Subcutaneous adipose tissue (tissue), 4 donors: Measurements from ENCODE around the gene IL1RAPL1. TPM values are rescaled to one million over a fixed set of nuclear protein-coding genes. Genes with fewer than 3 reads are reported as not detected.

Source experiments
- CTCF ChIP-seq: fragments of 450-650 bp; IDR thresholded peaks from one replicate; pipeline ENCODE4 v1.5.1; 2016; ENCODE audit warnings: low read depth, mild to moderate bottlenecking, control low read depth, antibody characterized with exemption, moderate library complexity
- total RNA-seq, 4 donors: library from RNA; depleted of rRNA; stranded (reverse); fragments of >200 nt; gene quantifications; one replicate each; pipeline ENCODE4 v1.1.0, GENCODE V29; 2016

The IL1RAPL1 gene
- total RNA-seq, 4 donors from 2014 or later: 0.66 TPM; not detected in 3

- TF ChIP-seq CTCF: no peak
Measured at GRCh38 chrX:28997706-28998463, 410.6 kb downstream of the IL1RAPL1 start.

- no peak for TF ChIP-seq CTCF
Measured at GRCh38 chrX:28998609-28999135, 411.4 kb downstream of the IL1RAPL1 start.

- TF ChIP-seq CTCF: no peak
Measured at GRCh38 chrX:29012867-29013266, 425.6 kb downstream of the IL1RAPL1 start.

- TF ChIP-seq CTCF: no peak
Measured at GRCh38 chrX:29023207-29023606, 436.0 kb downstream of the IL1RAPL1 start.

- no peak for TF ChIP-seq CTCF
Measured at GRCh38 chrX:29024871-29025270, 437.6 kb downstream of the IL1RAPL1 start.

GRCh38 chrX:29039501-29039900, 452.3 kb downstream of the IL1RAPL1 start:
- TF ChIP-seq CTCF: no peak

GRCh38 chrX:29040160-29040559, 452.9 kb downstream of the IL1RAPL1 start:
- TF ChIP-seq CTCF: no peak
